Endothelial cell (in vitro differentiated cells): ENCODE measurements around the gene RNF175. TPM values are rescaled to one million over a fixed set of nuclear protein-coding genes. Genes with fewer than 3 reads are reported as not detected.

Experiments used
- DNase-seq: peaks from one replicate; pipeline ENCODE4 v3.0.0; 2021; ENCODE audit warnings: low spot score
- H3K27ac Mint-ChIP-seq: one replicate; pipeline ENCODE4 v1.8.0; 2021; ENCODE audit warnings: mixed read lengths, inconsistent platforms; ENCODE audit not compliant: unreplicated experiment
- H3K27me3 Mint-ChIP-seq: one replicate; pipeline ENCODE4 v1.8.0; 2021; ENCODE audit warnings: mild to moderate bottlenecking, moderate library complexity, mixed read lengths, inconsistent platforms; ENCODE audit not compliant: unreplicated experiment
- H3K36me3 Mint-ChIP-seq: one replicate; pipeline ENCODE4 v1.8.0; 2021; ENCODE audit warnings: mild to moderate bottlenecking, low read depth, mixed read lengths, inconsistent platforms; ENCODE audit not compliant: unreplicated experiment
- H3K4me1 Mint-ChIP-seq: one replicate; pipeline ENCODE4 v1.8.0; 2021; ENCODE audit warnings: mild to moderate bottlenecking, mixed read lengths, inconsistent platforms; ENCODE audit not compliant: unreplicated experiment
- H3K4me3 Mint-ChIP-seq: one replicate; pipeline ENCODE4 v1.8.0; 2021; ENCODE audit warnings: mild to moderate bottlenecking, mixed read lengths, inconsistent platforms; ENCODE audit not compliant: unreplicated experiment
- H3K9me3 Mint-ChIP-seq: one replicate; pipeline ENCODE4 v1.8.0; 2021; ENCODE audit warnings: mixed read lengths, inconsistent platforms; ENCODE audit not compliant: unreplicated experiment
- CTCF ChIP-seq: fragments of 200-600 bp; sonication (generic); IDR thresholded peaks from one replicate; pipeline ENCODE4 v1.5.0; 2021; ENCODE audit warnings: antibody characterized with exemption; ENCODE audit not compliant: unreplicated experiment
- total RNA-seq: library from RNA; stranded (reverse); fragmentation: NEBNext Ultra II Directional; extraction: Animal tissue kit (Norgen Biotek cat#: 25700); gene quantifications from one replicate; pipeline ENCODE4 v1.2.1, GENCODE V29; 2021; ENCODE audit not compliant: unreplicated experiment

RNF175 gene
- total RNA-seq, 1 donor from 2014 or later = 0.36 TPM

DNA sequence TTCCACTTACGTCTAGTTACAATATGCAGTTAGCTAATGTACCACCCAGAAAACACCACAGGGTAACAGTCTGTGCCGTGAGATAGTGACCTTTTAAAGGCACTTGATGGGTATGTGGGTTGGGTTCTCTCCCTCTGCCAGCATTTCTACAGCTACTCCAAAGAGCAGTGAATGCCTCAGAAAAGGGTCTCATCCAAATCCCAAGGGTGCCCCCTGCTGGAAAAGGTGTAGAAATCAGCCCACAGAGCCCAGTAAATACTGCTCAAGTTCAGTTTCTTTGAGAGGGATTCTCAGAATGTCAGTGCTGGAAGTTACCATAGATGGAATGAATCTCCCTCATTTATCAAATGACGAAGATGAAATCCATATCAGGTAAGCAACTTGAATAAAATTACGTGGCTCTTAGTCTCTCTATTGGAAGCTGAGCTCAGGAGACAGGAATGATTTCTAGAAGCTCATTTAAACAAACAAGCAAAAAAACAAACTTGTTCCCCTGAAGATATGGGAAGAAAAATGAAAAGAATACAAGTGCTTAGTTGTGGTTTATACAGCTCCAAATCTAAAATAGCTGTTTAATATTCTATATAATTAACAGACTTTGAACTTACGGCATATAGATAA is 9.5 kb downstream of the RNF175 start:
- peak; percentile 76 for TF ChIP-seq CTCF
- peak; percentile 86 for DNase-seq
- H3K4me3 Mint-ChIP-seq = no peak overlapping the region
- no peaks in the 10 kb centered on the region for H3K4me1 Mint-ChIP-seq
- H3K36me3 Mint-ChIP-seq = no peaks in the 10 kb centered on the region
- H3K9me3 Mint-ChIP-seq = no peaks in the 10 kb centered on the region
- no peak overlapping the region for H3K27ac Mint-ChIP-seq
- no peaks in the 10 kb centered on the region for H3K27me3 Mint-ChIP-seq

DNA sequence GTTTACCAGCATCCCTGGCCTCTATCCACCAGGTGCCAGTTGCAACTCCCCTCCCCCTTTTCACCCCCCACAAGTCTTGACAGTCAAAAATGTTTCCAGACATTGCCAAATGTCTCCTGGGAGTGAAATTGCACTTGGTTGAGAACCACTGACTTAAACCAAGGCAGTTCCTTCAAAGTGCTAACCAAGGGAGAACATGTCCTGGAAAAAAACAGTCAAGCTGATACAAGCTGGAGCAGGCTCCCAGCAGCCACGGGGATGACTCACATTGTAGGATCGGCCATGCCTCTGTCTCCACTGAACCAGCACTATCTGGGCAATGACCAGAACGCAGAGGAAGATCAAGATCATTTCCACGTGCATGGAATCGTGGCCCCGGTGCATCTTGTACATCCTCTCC is 11.4 kb downstream of the RNF175 start:
- Mint-ChIP-seq H3K9me3 (no peaks in the 10 kb centered on the region), H3K27ac (no peak overlapping the region), H3K4me1 (no peaks in the 10 kb centered on the region), H3K4me3 (no peak overlapping the region), H3K27me3 (no peaks in the 10 kb centered on the region), H3K36me3 (no peaks in the 10 kb centered on the region)
- no peak for DNase-seq
- no peak for TF ChIP-seq CTCF

DNA sequence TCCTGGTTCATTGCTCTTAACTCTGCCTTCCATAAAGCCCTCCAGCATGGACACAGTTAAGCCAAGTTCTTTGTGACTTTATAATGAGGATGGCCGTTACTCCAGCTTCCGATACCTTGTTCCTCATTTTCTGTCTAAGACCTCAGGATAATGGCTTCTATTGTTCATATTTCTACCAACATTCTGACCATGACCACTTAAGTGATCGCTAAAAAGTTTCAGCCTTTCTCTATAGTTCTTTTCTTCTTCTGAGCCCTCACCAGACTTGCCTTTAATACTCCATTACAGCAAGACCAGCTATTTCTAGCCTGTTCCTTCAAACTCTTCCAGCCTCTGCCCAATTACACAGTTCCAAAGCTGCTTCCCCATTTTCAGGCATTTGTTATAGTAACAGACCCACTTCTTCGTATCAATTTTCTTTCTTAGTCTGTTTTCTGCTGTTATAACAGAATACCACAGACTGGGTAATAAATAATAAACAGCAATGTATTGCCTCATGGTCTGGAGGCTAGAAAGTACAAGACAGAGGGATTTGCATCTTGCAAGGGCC is 12.3 kb downstream of the RNF175 start:
- Mint-ChIP-seq H3K4me1 (no peaks in the 10 kb centered on the region), H3K27ac (no peak overlapping the region), H3K36me3 (no peaks in the 10 kb centered on the region), H3K4me3 (no peak overlapping the region), H3K27me3 (no peaks in the 10 kb centered on the region), H3K9me3 (no peaks in the 10 kb centered on the region)
- no peak for DNase-seq
- no peak for TF ChIP-seq CTCF

DNA sequence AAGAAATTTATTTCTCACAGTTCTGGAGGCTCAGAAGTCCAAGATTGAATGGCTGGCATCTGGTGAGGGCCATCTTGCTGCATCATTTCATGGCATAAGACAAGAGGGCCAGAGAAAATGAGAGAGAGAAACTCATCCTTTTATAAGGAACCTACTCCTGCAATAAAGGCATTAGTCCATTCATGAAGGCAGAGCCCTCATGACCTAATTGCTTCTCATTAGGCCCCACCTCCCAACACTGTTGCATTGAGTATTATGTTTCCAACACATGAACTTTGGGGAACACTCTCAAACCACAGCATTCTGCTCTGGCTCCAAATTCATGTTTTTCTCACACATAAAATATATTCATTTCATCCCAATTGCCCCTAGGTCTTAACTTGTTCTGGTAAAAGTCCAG is 14.2 kb downstream of the RNF175 start:
- no peaks in the 10 kb centered on the region for H3K4me1 Mint-ChIP-seq
- H3K27ac Mint-ChIP-seq = no peak overlapping the region
- H3K4me3 Mint-ChIP-seq = no peak overlapping the region
- no peak for DNase-seq
- no peaks in the 10 kb centered on the region for H3K36me3 Mint-ChIP-seq
- H3K27me3 Mint-ChIP-seq = no peaks in the 10 kb centered on the region
- no peak for TF ChIP-seq CTCF
- H3K9me3 Mint-ChIP-seq = no peaks in the 10 kb centered on the region

DNA sequence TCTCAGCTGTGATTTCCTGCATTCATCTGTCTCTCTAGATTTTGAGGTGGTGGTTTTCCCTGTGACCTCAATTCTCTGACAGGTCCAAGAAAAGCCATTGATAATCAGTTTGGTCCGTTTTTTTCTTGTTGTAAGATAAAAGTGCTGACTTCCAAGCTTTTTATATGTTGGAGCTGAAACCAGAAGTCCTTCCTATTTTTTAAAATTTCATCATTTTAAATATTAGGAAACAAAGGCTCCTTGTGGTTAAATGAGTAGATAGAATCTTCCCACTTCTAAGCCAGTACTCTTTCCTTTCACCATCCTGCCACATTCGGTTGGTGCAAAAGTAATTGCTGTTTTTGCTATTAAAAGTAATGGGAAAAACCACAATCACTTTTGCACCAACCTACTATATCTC is 18.3 kb downstream of the RNF175 start:
- Mint-ChIP-seq H3K36me3 (no peaks in the 10 kb centered on the region), H3K4me3 (no peak overlapping the region), H3K27ac (no peak overlapping the region), H3K27me3 (no peaks in the 10 kb centered on the region), H3K9me3 (no peaks in the 10 kb centered on the region), H3K4me1 (no peaks in the 10 kb centered on the region)
- TF ChIP-seq CTCF = no peak
- DNase-seq = no peak
